Activated naive CD8-positive, alpha-beta T cell treated with anti-CD3 and anti-CD28 coated beads for 36 hours (primary cell): ENCODE data around the gene STRIP2. TPM values are rescaled to one million over a fixed set of nuclear protein-coding genes. Genes with fewer than 3 reads are reported as not detected.
A peak's percentile ranks its signal among the peaks of the same experiment; 100 is the strongest.

Experiments used
- DNase-seq: peaks from one replicate; pipeline ENCODE4 v3.0.0; 2021
- H3K27ac Mint-ChIP-seq: one replicate; pipeline ENCODE4 v1.8.0; 2022; ENCODE audit warnings: mild to moderate bottlenecking, moderate library complexity, mixed read lengths
- H3K27me3 Mint-ChIP-seq: one replicate; pipeline ENCODE4 v1.8.0; 2022; ENCODE audit warnings: mild to moderate bottlenecking, mixed read lengths
- H3K36me3 Mint-ChIP-seq: one replicate; pipeline ENCODE4 v1.8.0; 2021; ENCODE audit warnings: mild to moderate bottlenecking, mixed read lengths
- H3K4me1 Mint-ChIP-seq: one replicate; pipeline ENCODE4 v1.8.0; 2021; ENCODE audit warnings: mixed read lengths
- H3K4me3 Mint-ChIP-seq: one replicate; pipeline ENCODE4 v1.8.0; 2022; ENCODE audit warnings: mild to moderate bottlenecking, moderate library complexity, mixed read lengths
- H3K9me3 Mint-ChIP-seq: one replicate; pipeline ENCODE4 v1.8.0; 2022; ENCODE audit warnings: mixed read lengths
- total RNA-seq, 2 experiments: library from RNA; stranded (reverse); gene quantifications; one replicate each; pipeline ENCODE4 v1.2.3, GENCODE V29; 2021

STRIP2 gene
- total RNA-seq, 2 experiments from 2014 or later: 6.9 to 7.9 TPM

- Mint-ChIP-seq H3K4me1 (no peaks in the 10 kb centered on the region), H3K27ac (no peak overlapping the region), H3K4me3 (no peak overlapping the region), H3K36me3 (peaks cover 4% of the 10 kb centered on the region), H3K27me3 (no peaks in the 10 kb centered on the region), H3K9me3 (no peaks in the 10 kb centered on the region)
- DNase-seq: no peak
These were observed 48.5 kb downstream of the STRIP2 start for GRCh38 chr7:129482781-129483180.

GRCh38 chr7:129489491-129489890, 55.3 kb downstream of the STRIP2 start:
- Mint-ChIP-seq H3K27ac (no peak overlapping the region), H3K4me3 (no peak overlapping the region), H3K36me3 (peaks cover 4% of the 10 kb centered on the region), H3K9me3 (no peaks in the 10 kb centered on the region), H3K27me3 (no peaks in the 10 kb centered on the region), H3K4me1 (peaks cover 3% of the 10 kb centered on the region)
- DNase-seq: no peak

- DNase-seq: no peak
- Mint-ChIP-seq H3K4me3 (no peak overlapping the region), H3K4me1 (peaks cover 6% of the 10 kb centered on the region), H3K9me3 (no peaks in the 10 kb centered on the region), H3K27me3 (no peaks in the 10 kb centered on the region), H3K36me3 (no peaks in the 10 kb centered on the region), H3K27ac (no peak overlapping the region)
These were observed 58.2 kb downstream of the STRIP2 start for GRCh38 chr7:129492391-129492790.

- no peak for DNase-seq
- Mint-ChIP-seq H3K27ac (no peak overlapping the region), H3K36me3 (no peaks in the 10 kb centered on the region), H3K9me3 (no peaks in the 10 kb centered on the region), H3K4me1 (peaks cover 6% of the 10 kb centered on the region), H3K4me3 (no peak overlapping the region), H3K27me3 (no peaks in the 10 kb centered on the region)
These were observed 59.3 kb downstream of the STRIP2 start for GRCh38 chr7:129493555-129493954.

GRCh38 chr7:129494041-129494440, 59.8 kb downstream of the STRIP2 start:
- DNase-seq: no peak

GRCh38 chr7:129495987-129496386, 61.8 kb downstream of the STRIP2 start:
- no peaks in the 10 kb centered on the region for H3K36me3 Mint-ChIP-seq
- no peak overlapping the region for H3K4me3 Mint-ChIP-seq
- peaks cover 6% of the 10 kb centered on the region for H3K4me1 Mint-ChIP-seq
- H3K27me3 Mint-ChIP-seq: no peaks in the 10 kb centered on the region
- H3K9me3 Mint-ChIP-seq: no peaks in the 10 kb centered on the region
- DNase-seq: no peak
- H3K27ac Mint-ChIP-seq: no peak overlapping the region

More at GRCh38 chr7:129494041-129494440, 59.8 kb downstream of the STRIP2 start:
- peaks cover 6% of the 10 kb centered on the region for H3K4me1 Mint-ChIP-seq
- no peaks in the 10 kb centered on the region for H3K36me3 Mint-ChIP-seq
- H3K27me3 Mint-ChIP-seq: no peaks in the 10 kb centered on the region
- H3K27ac Mint-ChIP-seq: no peak overlapping the region
- H3K4me3 Mint-ChIP-seq: no peak overlapping the region
- H3K9me3 Mint-ChIP-seq: no peaks in the 10 kb centered on the region

GRCh38 chr7:129496653-129497052, 62.4 kb downstream of the STRIP2 start:
- no peak overlapping the region for H3K4me3 Mint-ChIP-seq
- H3K9me3 Mint-ChIP-seq: no peaks in the 10 kb centered on the region
- no peak overlapping the region for H3K27ac Mint-ChIP-seq
- DNase-seq: no peak
- peaks cover 10% of the 10 kb centered on the region for H3K4me1 Mint-ChIP-seq
- no peaks in the 10 kb centered on the region for H3K36me3 Mint-ChIP-seq
- H3K27me3 Mint-ChIP-seq: no peaks in the 10 kb centered on the region

GRCh38 chr7:129497156-129497555, 62.9 kb downstream of the STRIP2 start:
- Mint-ChIP-seq H3K9me3 (no peaks in the 10 kb centered on the region), H3K4me3 (no peak overlapping the region), H3K4me1 (peaks cover 12% of the 10 kb centered on the region), H3K36me3 (no peaks in the 10 kb centered on the region), H3K27ac (no peak overlapping the region), H3K27me3 (no peaks in the 10 kb centered on the region)
- DNase-seq: no peak

GRCh38 chr7:129498021-129498420, 63.8 kb downstream of the STRIP2 start:
- no peaks in the 10 kb centered on the region for H3K36me3 Mint-ChIP-seq
- no peaks in the 10 kb centered on the region for H3K27me3 Mint-ChIP-seq
- H3K4me3 Mint-ChIP-seq: no peak overlapping the region
- no peak for DNase-seq
- H3K4me1 Mint-ChIP-seq: peaks cover 12% of the 10 kb centered on the region
- H3K27ac Mint-ChIP-seq: no peak overlapping the region
- H3K9me3 Mint-ChIP-seq: no peaks in the 10 kb centered on the region

- no peaks in the 10 kb centered on the region for H3K36me3 Mint-ChIP-seq
- H3K4me3 Mint-ChIP-seq: no peak overlapping the region
- H3K9me3 Mint-ChIP-seq: no peaks in the 10 kb centered on the region
- no peak overlapping the region for H3K27ac Mint-ChIP-seq
- no peak for DNase-seq
- H3K27me3 Mint-ChIP-seq: no peaks in the 10 kb centered on the region
- peaks cover 13% of the 10 kb centered on the region for H3K4me1 Mint-ChIP-seq
These were observed 65.8 kb downstream of the STRIP2 start for GRCh38 chr7:129499999-129500398.

GRCh38 chr7:129501760-129502707, 67.8 kb downstream of the STRIP2 start, which contains the start of gene SMKR1:
SMKR1 (plus strand) TSS chr7:129502531; CDS start chr7:129502825, 294 bp downstream.
- peak; percentile 93 for DNase-seq
- Mint-ChIP-seq H3K4me3 (peak within 1 kb of the TSS; percentile 81), H3K4me1 (peaks cover 10% of the 10 kb centered on the region), H3K9me3 (no peaks in the 10 kb centered on the region), H3K27me3 (no peaks in the 10 kb centered on the region), H3K36me3 (no peaks in the 10 kb centered on the region), H3K27ac (peak within 1 kb of the TSS; percentile 67)

GRCh38 chr7:129502708-129503685, 68.8 kb downstream of the STRIP2 start:
- Mint-ChIP-seq H3K4me3 (peak overlapping the region; percentile 75), H3K27me3 (no peaks in the 10 kb centered on the region), H3K9me3 (no peaks in the 10 kb centered on the region), H3K27ac (peak overlapping the region; percentile 54), H3K36me3 (no peaks in the 10 kb centered on the region), H3K4me1 (peaks cover 16% of the 10 kb centered on the region)
- DNase-seq: no peak

GRCh38 chr7:129503725-129504124, 69.5 kb downstream of the STRIP2 start:
- peaks cover 16% of the 10 kb centered on the region for H3K4me1 Mint-ChIP-seq
- H3K27me3 Mint-ChIP-seq: no peaks in the 10 kb centered on the region
- peak overlapping the region; percentile 75 for H3K4me3 Mint-ChIP-seq
- DNase-seq: no peak
- no peak overlapping the region for H3K27ac Mint-ChIP-seq
- H3K9me3 Mint-ChIP-seq: no peaks in the 10 kb centered on the region
- no peaks in the 10 kb centered on the region for H3K36me3 Mint-ChIP-seq

GRCh38 chr7:129512192-129512591, 78.0 kb downstream of the STRIP2 start:
- H3K36me3 Mint-ChIP-seq: no peaks in the 10 kb centered on the region
- H3K27ac Mint-ChIP-seq: no peak overlapping the region
- no peaks in the 10 kb centered on the region for H3K27me3 Mint-ChIP-seq
- H3K4me1 Mint-ChIP-seq: peaks cover 5% of the 10 kb centered on the region
- no peak overlapping the region for H3K4me3 Mint-ChIP-seq
- DNase-seq: no peak
- no peaks in the 10 kb centered on the region for H3K9me3 Mint-ChIP-seq

- Mint-ChIP-seq H3K27me3 (no peaks in the 10 kb centered on the region), H3K4me3 (no peak overlapping the region), H3K4me1 (no peaks in the 10 kb centered on the region), H3K36me3 (no peaks in the 10 kb centered on the region), H3K27ac (no peak overlapping the region), H3K9me3 (no peaks in the 10 kb centered on the region)
- DNase-seq: no peak
These were observed 79.3 kb downstream of the STRIP2 start for GRCh38 chr7:129513546-129513945.
